K562 (cell line): ENCODE measurements around the gene NCAPG2.

Experiments
- ATF2 ChIP-seq: sonication (generic); formaldehyde crosslinking; IDR thresholded peaks from 2 replicates; pipeline ENCODE4 v1.8.1; 2022; ENCODE audit warnings: missing genetic modification reagents
- FOXK2 ChIP-seq, 2 experiments: fragments of 450-650 bp; IDR thresholded peaks in 1 of 2; conservative IDR thresholded peaks in 1 of 2; 2 replicates each; pipeline ENCODE4 v1.6.1; 2016; ENCODE audit warnings: low read depth in 2 of 2, mild to moderate bottlenecking in 1 of 2
- MEIS2 ChIP-seq: fragments of 450-650 bp; IDR thresholded peaks from 2 replicates; pipeline ENCODE4 v1.6.1; 2014; ENCODE audit warnings: mild to moderate bottlenecking; ENCODE audit not compliant: partially characterized antibody
- POLR2B ChIP-seq: fragments of 450-650 bp; IDR thresholded peaks from 2 replicates; pipeline ENCODE4 v1.6.1; 2018; ENCODE audit warnings: low read depth; ENCODE audit not compliant: partially characterized antibody
- RFX1 ChIP-seq: fragments of 450-650 bp; IDR thresholded peaks from 2 replicates; pipeline ENCODE4 v1.6.1; 2016; ENCODE audit warnings: mild to moderate bottlenecking, moderate library complexity
- ZBTB26 ChIP-seq: fragments of 450-650 bp; formaldehyde crosslinking; IDR thresholded peaks from 2 replicates; pipeline ENCODE4 v1.4.0; 2022; ENCODE audit warnings: missing genetic modification characterization
- TF ChIP-seq, protein P1 (sequence below): IDR thresholded peaks from 2 replicates; pipeline ENCODE4 v1.6.1; 2016; ENCODE audit warnings: missing genetic modification characterization, missing compliant biosample characterization

- TF ChIP-seq FOXK2 (conservative IDR thresholded peaks at IDR 0.05 in 1 of 2, IDR thresholded peaks at IDR 0.05 in 1 of 2; ENCODE audit: low read depth in 2 of 2) (no peak), ATF2 (CRISPR knock-in tag) (no peak), POLR2B (no peak), RFX1 (no peak), MEIS2 (no peak), ZBTB26 (CRISPR knock-in tag) (no peak)
- TF ChIP-seq, protein P1, sequence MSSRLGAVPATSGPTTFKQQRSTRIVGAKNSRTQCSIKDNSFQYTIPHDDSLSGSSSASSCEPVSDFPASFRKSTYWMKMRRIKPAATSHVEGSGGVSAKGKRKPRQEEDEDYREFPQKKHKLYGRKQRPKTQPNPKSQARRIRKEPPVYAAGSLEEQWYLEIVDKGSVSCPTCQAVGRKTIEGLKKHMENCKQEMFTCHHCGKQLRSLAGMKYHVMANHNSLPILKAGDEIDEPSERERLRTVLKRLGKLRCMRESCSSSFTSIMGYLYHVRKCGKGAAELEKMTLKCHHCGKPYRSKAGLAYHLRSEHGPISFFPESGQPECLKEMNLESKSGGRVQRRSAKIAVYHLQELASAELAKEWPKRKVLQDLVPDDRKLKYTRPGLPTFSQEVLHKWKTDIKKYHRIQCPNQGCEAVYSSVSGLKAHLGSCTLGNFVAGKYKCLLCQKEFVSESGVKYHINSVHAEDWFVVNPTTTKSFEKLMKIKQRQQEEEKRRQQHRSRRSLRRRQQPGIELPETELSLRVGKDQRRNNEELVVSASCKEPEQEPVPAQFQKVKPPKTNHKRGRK (tag): no peak
Observed at GRCh38 chr7:158702196-158702595, 2.4 kb downstream of the NCAPG2 start.
